HepG2 (cell line): ENCODE data around the gene SEMA3F. TPM values are rescaled to one million over a fixed set of nuclear protein-coding genes. Genes with fewer than 3 reads are reported as not detected.

ENCODE experiments used
- ATAC-seq: fragments of 200-7000 bp; cut with Tn5 transposase; 3 replicates; pipeline ENCODE4 v1.9.1; 2020; ENCODE audit warnings: mild to moderate bottlenecking, moderate library complexity
- BruUV-seq: library from RNA; stranded (reverse); fragments of 400-500 nt; replicated peaks from 2 replicates; lab custom pipeline; 2021; lab: Mats Ljungman, UMichigan
- CTCF ChIA-PET: fragments of 300-600 bp; formaldehyde crosslinking; extraction: SDS; loops from one replicate; lab custom pipeline; 2021; ENCODE audit warnings: low total read pairs, inconsistent platforms, low intra/inter-chr PET ratio; lab: Yijun Ruan, JAX
- POLR2A ChIA-PET: fragments of 350-600 bp; sonication (Branson Sonifier 250); formaldehyde crosslinking; loops from one replicate; lab custom pipeline; 2020; ENCODE audit warnings: antibody characterized with exemption, inconsistent platforms; lab: Yijun Ruan, JAX
- DNase-seq: peaks from one replicate; pipeline ENCODE4 v3.0.0-alpha.2; 2015; ENCODE audit warnings: low spot score
- FAIRE-seq: peaks from 3 replicates; lab custom pipeline; 2011; peaks lifted over from hg19 to GRCh38; lab: Jason Lieb, UNC
- H2AFZ ChIP-seq: one replicate; pipeline ENCODE4 v1.6.1; 2011; ENCODE audit warnings: low read length, inconsistent platforms
- H3K27ac ChIP-seq: fragments of 300-600 bp; 3 replicates; pipeline ENCODE4 v1.8.0; 2011; ENCODE audit warnings: mixed run types, mild to moderate bottlenecking, mixed read lengths, low read length, inconsistent platforms; ENCODE audit not compliant: insufficient read depth; ENCODE audit errors: extremely low read length
- H3K27me3 ChIP-seq, 2 experiments: fragments of 200-600 bp in 1 of 2; 2 replicates in 1 of 2; 3 replicates in 1 of 2; pipeline versions ENCODE4 v1.6.0 to v1.8.0; 2011; ENCODE audit warnings: low read length in 2 of 2, mild to moderate bottlenecking in 2 of 2, moderate library complexity in 2 of 2, inconsistent platforms in 1 of 2; ENCODE audit not compliant: insufficient read depth in 2 of 2, control insufficient read depth in 1 of 2
- H3K36me3 ChIP-seq, 2 experiments: fragments of 200-600 bp in 1 of 2; replicated peaks in 1 of 2; 2 replicates in 1 of 2; 3 replicates in 1 of 2; pipeline versions ENCODE4 v1.5.1 to v1.8.0; 2011; ENCODE audit warnings: low read length in 2 of 2, inconsistent platforms in 1 of 2; ENCODE audit not compliant: insufficient read depth in 2 of 2, control insufficient read depth in 1 of 2
- H3K4me1 ChIP-seq: 2 replicates; pipeline ENCODE4 v1.5.1; 2012; ENCODE audit warnings: low read length, inconsistent platforms; ENCODE audit not compliant: insufficient read depth
- H3K4me2 ChIP-seq: 2 replicates; pipeline ENCODE4 v1.6.0; 2011; ENCODE audit warnings: low read depth, low read length, inconsistent platforms
- H3K4me3 ChIP-seq, 3 experiments: fragments of 200-600 bp in 1 of 3; sonication (generic), shearing (Covaris generic) in 1 of 3; replicated peaks in 1 of 3; 2 replicates each; pipeline ENCODE4 v1.5.1; 2011 to 2016; ENCODE audit warnings: low read length in 3 of 3, inconsistent platforms in 2 of 3, low read depth in 2 of 3, mild to moderate bottlenecking in 2 of 3, control low read depth in 1 of 3, mixed read lengths in 1 of 3; ENCODE audit not compliant: insufficient read depth in 1 of 3
- H3K79me2 ChIP-seq: one replicate; pipeline ENCODE4 v1.6.1; 2011; ENCODE audit warnings: low read length, inconsistent platforms; ENCODE audit not compliant: insufficient read depth
- H3K9ac ChIP-seq: 2 replicates; pipeline ENCODE4 v1.6.0; 2011; ENCODE audit warnings: mild to moderate bottlenecking, low read depth, low read length, inconsistent platforms; ENCODE audit not compliant: insufficient read depth
- H3K9me3 ChIP-seq: 2 replicates; pipeline ENCODE4 v1.5.1; 2012; ENCODE audit warnings: mild to moderate bottlenecking, low read length
- H4K20me1 ChIP-seq: 2 replicates; pipeline ENCODE4 v1.6.0; 2011; ENCODE audit warnings: inconsistent platforms, mild to moderate bottlenecking, low read length, moderate library complexity; ENCODE audit not compliant: insufficient read depth
- ADNP ChIP-seq: sonication (generic); formaldehyde crosslinking; IDR thresholded peaks from 2 replicates; pipeline ENCODE4 v1.4.0; 2020; ENCODE audit warnings: missing genetic modification reagents
- E2F1 ChIP-seq: sonication (generic); formaldehyde crosslinking; IDR thresholded peaks from 2 replicates; pipeline ENCODE4 v1.5.0; 2020; ENCODE audit warnings: missing genetic modification reagents
- FOSL1 ChIP-seq: sonication (generic); formaldehyde crosslinking; IDR thresholded peaks from 2 replicates; pipeline ENCODE4 v1.9.0; 2021; ENCODE audit warnings: missing genetic modification reagents, borderline replicate concordance
- HOXA5 ChIP-seq: sonication (generic); formaldehyde crosslinking; IDR thresholded peaks from 2 replicates; pipeline ENCODE4 v1.4.0; 2020; ENCODE audit warnings: missing genetic modification reagents
- IRX3 ChIP-seq: sonication (generic); formaldehyde crosslinking; IDR thresholded peaks from 2 replicates; pipeline ENCODE4 v1.8.1; 2023; ENCODE audit warnings: mild to moderate bottlenecking, low read depth, missing genetic modification reagents, borderline replicate concordance
- MAX ChIP-seq: IDR thresholded peaks from 2 replicates; pipeline ENCODE4 v1.6.1; 2012; ENCODE audit warnings: inconsistent platforms
- ZFP90 ChIP-seq: sonication (generic); formaldehyde crosslinking; IDR thresholded peaks from 2 replicates; pipeline ENCODE4 v1.8.0; 2022; ENCODE audit warnings: missing genetic modification reagents, mild to moderate bottlenecking, inconsistent platforms, borderline replicate concordance
- ZNF256 ChIP-seq: sonication (generic); formaldehyde crosslinking; conservative IDR thresholded peaks from 2 replicates; pipeline ENCODE4 v1.4.0; 2020; ENCODE audit warnings: missing genetic modification reagents
- ZNF512B ChIP-seq: sonication (generic); formaldehyde crosslinking; IDR thresholded peaks from 2 replicates; pipeline ENCODE4 v1.5.1; 2020; ENCODE audit warnings: missing genetic modification reagents, mild to moderate bottlenecking, borderline replicate concordance
- ZNF569 ChIP-seq: sonication (generic); formaldehyde crosslinking; IDR thresholded peaks from 2 replicates; pipeline ENCODE4 v1.5.0; 2020; ENCODE audit warnings: mild to moderate bottlenecking, missing genetic modification reagents, moderate library complexity, borderline replicate concordance
- ZNF720 ChIP-seq: sonication (generic); formaldehyde crosslinking; IDR thresholded peaks from 2 replicates; pipeline ENCODE4 v1.4.0; 2020; ENCODE audit warnings: missing genetic modification reagents
- WGBS: methylation state at CpG from one replicate; pipeline ENCODE4 v1.1.6; 2017; ENCODE audit warnings: low lambda C conversion rate; 5-methylcytosine and 5-hydroxymethylcytosine counted together
- in situ Hi-C: cut with HindIII; loops from 2 replicates; pipeline ENCODE4 v1.10.0; 2017; ENCODE audit warnings: low pct_unique_long_range_greater_than_20kb; ENCODE audit not compliant: extremely low pct_ligation_motif_present
- intact Hi-C: fragments of 100-400 bp; cut with micrococcal nuclease; formaldehyde crosslinking; loops from one replicate; pipeline ENCODE4 v1.10.0; 2022; ENCODE audit not compliant: unreplicated experiment
- polyA plus RNA-seq, 8 experiments: library from polyadenylated mRNA; depleted of rRNA in 3 of 8; stranded (reverse) in 7 of 8; unstranded in 1 of 8; fragments of >200 nt; fragmentation: Illumina TruSeq in 4 of 8; extraction: Trizol in 4 of 8; gene quantifications; 2 replicates each; pipeline versions ENCODE4 v1.2.1 to v1.2.3, GENCODE V29; 2011 to 2016; ENCODE audit warnings: low read depth in 4 of 8, missing spikeins in 1 of 8, mixed read lengths in 1 of 8; ENCODE audit not compliant: insufficient read depth in 1 of 8
- total RNA-seq, 5 experiments: library from RNA; depleted of rRNA; stranded (reverse); fragments of >200 nt; fragmentation: Illumina TruSeq; extraction: Trizol; gene quantifications; 2 replicates each; pipeline ENCODE4 v1.2.3, GENCODE V29; 2016; ENCODE audit warnings: low read depth in 1 of 5
- TF ChIP-seq, protein P1 (sequence below): IDR thresholded peaks from 2 replicates; pipeline ENCODE4 v1.6.1; 2016; ENCODE audit warnings: missing compliant biosample characterization, missing genetic modification reagents, borderline replicate concordance
- TF ChIP-seq, protein P2 (sequence below): sonication (generic); formaldehyde crosslinking; IDR thresholded peaks from 2 replicates; pipeline ENCODE4 v1.8.0; 2022; ENCODE audit warnings: missing genetic modification reagents, low read depth, mild to moderate bottlenecking, borderline replicate concordance

The SEMA3F gene
- total and polyA plus RNA-seq, 2 of the 13 experiments (the other 11 are each of a cell fraction or from before 2014, with no cell fraction given), result 7.6 to 17.2 TPM

DNA sequence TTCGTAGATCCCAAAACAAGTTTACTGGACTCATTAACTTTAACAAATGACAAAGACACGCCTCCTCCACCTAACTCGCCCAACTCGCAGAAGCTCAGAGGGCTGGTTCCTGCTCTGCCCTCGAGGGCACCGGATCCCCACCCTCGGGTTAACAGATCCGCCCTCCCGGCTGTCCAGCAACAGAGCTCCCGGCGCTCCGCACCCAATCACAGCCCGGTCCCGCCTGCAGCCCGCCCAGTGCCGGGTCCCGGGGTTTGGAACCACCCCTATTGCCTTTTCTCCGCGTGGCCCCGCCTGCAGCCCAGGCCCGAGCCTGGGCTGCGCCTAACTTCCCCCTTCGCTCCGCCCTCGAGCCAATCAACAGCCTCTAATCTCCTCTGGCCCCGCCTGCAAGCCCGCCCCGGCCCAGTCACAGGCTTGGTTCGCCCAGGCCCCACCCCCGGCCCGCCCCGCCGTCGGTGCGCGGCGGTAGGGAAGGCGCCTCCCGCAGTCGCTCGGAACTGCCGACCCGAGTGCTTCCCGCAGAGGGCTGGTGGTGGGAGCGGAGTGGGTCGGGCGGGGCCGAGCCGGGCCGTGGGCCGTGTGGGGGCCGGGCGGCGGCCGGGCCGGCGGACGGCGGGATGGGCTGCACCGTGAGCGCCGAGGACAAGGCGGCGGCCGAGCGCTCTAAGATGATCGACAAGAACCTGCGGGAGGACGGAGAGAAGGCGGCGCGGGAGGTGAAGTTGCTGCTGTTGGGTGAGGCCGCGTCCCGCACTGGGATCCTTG lies 80.8 kb downstream of the SEMA3F start, which contains the start of gene GNAI2:
Gene GNAI2, plus strand, starts transcription at position 489 of the 768 bp plus-strand sequence. Its CDS starts 132 bp downstream, at position 621.
- no peaks in the 10 kb centered on the region for H3K9me3 ChIP-seq
- CTCF ChIA-PET, result interaction anchor here (0.9 kb wide), 1 partner anchor 41 kb away, joined by 4 read pairs; no protein-coding TSS in a partner anchor
- 2% methylated on average over 16 of the region's 75 CpGs for WGBS
- peaks cover 0 to 2% of the 10 kb centered on the region in 2 experiments; a peak in 1 of 5 replicates for H3K36me3 ChIP-seq
- no peaks in the 10 kb centered on the region for H4K20me1 ChIP-seq
- no peaks in the 10 kb centered on the region; a peak in 1 of 5 replicates for H3K27me3 ChIP-seq
- peaks cover 59% of the 10 kb centered on the region for H3K4me1 ChIP-seq
- H3K9ac ChIP-seq, result peak within 1 kb of the TSS; percentile 81
- in situ Hi-C loops, result no loop called here
- H2AFZ ChIP-seq, result no peak within 1 kb of the TSS
- peak; percentile 94 for DNase-seq
- no TSS peak for BruUV-seq
- POLR2A ChIA-PET, result interaction anchor here (0.7 to 2.7 kb wide), 33 partner anchors 8 to 116 kb away, joined by 3 to 55 read pairs (median 6); partner anchors contain the start of genes CYB561D2, HYAL1, HYAL3 and IFRD2
- H3K27ac ChIP-seq, result peak within 1 kb of the TSS; percentile 61
- peak within 1 kb of the TSS; percentile 79 for H3K4me2 ChIP-seq
- FAIRE-seq, result peak; percentile 97
- intact Hi-C loops, result no loop called here
- peaks cover 24% of the 10 kb centered on the region for H3K79me2 ChIP-seq
- ATAC-seq, result peak; percentile 93
- peak within 1 kb of the TSS; percentile 85 to 93 (median 87) for H3K4me3 ChIP-seq
- no peak for TF ChIP-seq ZNF720 (CRISPR knock-in tag)
- TF ChIP-seq ZNF512B, result no peak
- TF ChIP-seq ADNP (CRISPR knock-in tag), result no peak
- TF ChIP-seq, protein P1, sequence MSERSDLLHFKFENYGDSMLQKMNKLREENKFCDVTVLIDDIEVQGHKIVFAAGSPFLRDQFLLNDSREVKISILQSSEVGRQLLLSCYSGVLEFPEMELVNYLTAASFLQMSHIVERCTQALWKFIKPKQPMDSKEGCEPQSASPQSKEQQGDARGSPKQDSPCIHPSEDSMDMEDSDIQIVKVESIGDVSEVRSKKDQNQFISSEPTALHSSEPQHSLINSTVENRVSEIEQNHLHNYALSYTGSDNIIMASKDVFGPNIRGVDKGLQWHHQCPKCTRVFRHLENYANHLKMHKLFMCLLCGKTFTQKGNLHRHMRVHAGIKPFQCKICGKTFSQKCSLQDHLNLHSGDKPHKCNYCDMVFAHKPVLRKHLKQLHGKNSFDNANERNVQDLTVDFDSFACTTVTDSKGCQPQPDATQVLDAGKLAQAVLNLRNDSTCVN, result no peak
- peak; percentile 61; the same call in 1 of the 2 replicates for TF ChIP-seq E2F1 (CRISPR knock-in tag)
- no peak for TF ChIP-seq HOXA5 (CRISPR knock-in tag)
- TF ChIP-seq, protein P2, sequence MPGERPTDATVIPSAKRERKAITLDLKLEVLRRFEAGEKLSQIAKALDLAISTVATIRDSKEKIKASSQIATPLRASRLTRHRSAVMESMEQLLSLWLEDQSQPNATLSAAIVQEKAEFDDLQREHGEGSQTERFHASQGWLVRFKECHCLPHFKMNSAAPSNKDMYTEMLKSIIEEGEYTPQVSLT (CRISPR knock-in tag), result no peak
- no peak for TF ChIP-seq ZFP90 (CRISPR knock-in tag)
- TF ChIP-seq ZNF256 (CRISPR knock-in tag), result no peak
- TF ChIP-seq FOSL1 (CRISPR knock-in tag), result no peak
- peak; percentile 33; the same call in 1 of the 2 replicates for TF ChIP-seq IRX3 (CRISPR knock-in tag)
- peak; percentile 34; the same call in 1 of the 2 replicates for TF ChIP-seq MAX
- no peak for TF ChIP-seq ZNF569 (CRISPR knock-in tag)
